Endothelial cell of umbilical vein (primary cell): ENCODE results near the gene PSKH1. TPM values are rescaled to one million over a fixed set of nuclear protein-coding genes. Genes with fewer than 3 reads are reported as not detected.

Experiments used
- BruUV-seq: library from RNA; stranded (reverse); fragments of 400-500 nt; replicated peaks from 2 replicates; lab custom pipeline; 2021; lab: Mats Ljungman, UMichigan
- CTCF ChIA-PET: fragments of 300-600, 350-600 bp; sonication (Branson Sonifier 250); formaldehyde crosslinking; loops from one replicate; lab custom pipeline; 2021; ENCODE audit warnings: antibody characterized with exemption, inconsistent platforms; lab: Charles Lee
- POLR2A ChIA-PET: fragments of 300-600, 350-600 bp; sonication (Branson Sonifier 250); formaldehyde crosslinking; loops from one replicate; lab custom pipeline; 2021; ENCODE audit warnings: antibody characterized with exemption, inconsistent platforms; lab: Charles Lee
- DNase-seq: peaks from one replicate; pipeline ENCODE4 v3.0.0-alpha.2; 2011; ENCODE audit warnings: low read depth, low spot score
- FAIRE-seq: peaks from 2 replicates; lab custom pipeline; 2011; peaks lifted over from hg19 to GRCh38; lab: Jason Lieb, UNC
- H2AFZ ChIP-seq: 2 replicates; pipeline ENCODE4 v1.6.0; 2012; ENCODE audit warnings: low read depth, low read length, control low read depth, inconsistent platforms
- H3K27ac ChIP-seq: 2 replicates; pipeline ENCODE4 v1.5.1; 2011; ENCODE audit warnings: low read depth, mild to moderate bottlenecking, control low read depth, low read length, moderate library complexity; ENCODE audit not compliant: insufficient read depth
- H3K27me3 ChIP-seq, 2 experiments: 2 replicates each; pipeline versions ENCODE4 v1.6.0 to v1.6.1; 2011; ENCODE audit warnings: low read length in 2 of 2, mixed read lengths in 1 of 2; ENCODE audit not compliant: control insufficient read depth in 2 of 2, insufficient read depth in 2 of 2
- H3K36me3 ChIP-seq, 2 experiments: 2 replicates in 1 of 2; 3 replicates in 1 of 2; pipeline ENCODE4 v1.5.1; 2011; ENCODE audit warnings: low read length in 2 of 2, mild to moderate bottlenecking in 1 of 2, moderate library complexity in 1 of 2; ENCODE audit not compliant: control insufficient read depth in 2 of 2, insufficient read depth in 2 of 2; ENCODE audit errors: extremely low read depth in 1 of 2
- H3K4me1 ChIP-seq: 3 replicates; pipeline ENCODE4 v1.5.1; 2011; ENCODE audit warnings: mild to moderate bottlenecking, low read length; ENCODE audit not compliant: control insufficient read depth, insufficient read depth; ENCODE audit errors: extremely low read depth
- H3K4me2 ChIP-seq: 2 replicates; pipeline ENCODE4 v1.6.1; 2011; ENCODE audit warnings: low read length, control low read depth, mixed read lengths; ENCODE audit not compliant: insufficient read depth
- H3K4me3 ChIP-seq, 3 experiments: fragments of 200-600 bp in 1 of 3; sonication (generic), shearing (Covaris generic) in 1 of 3; replicated peaks in 1 of 3; 2 replicates each; pipeline ENCODE4 v1.5.1; 2011 to 2016; ENCODE audit warnings: control low read depth in 3 of 3, low read length in 3 of 3, mild to moderate bottlenecking in 2 of 3, inconsistent platforms in 1 of 3, low read depth in 1 of 3, moderate library complexity in 1 of 3; ENCODE audit not compliant: insufficient read depth in 1 of 3
- H3K79me2 ChIP-seq: 2 replicates; pipeline ENCODE4 v1.6.0; 2012; ENCODE audit warnings: low read length, inconsistent platforms; ENCODE audit not compliant: control insufficient read depth, insufficient read depth
- H3K9ac ChIP-seq: replicated peaks from 2 replicates; pipeline ENCODE3; 2011; ENCODE audit warnings: low read length, control low read depth; ENCODE audit not compliant: insufficient read depth; ENCODE audit errors: extremely low read depth
- H3K9me1 ChIP-seq: replicated peaks from 3 replicates; pipeline ENCODE4 v1.6.0; 2011; ENCODE audit warnings: mild to moderate bottlenecking, low read length; ENCODE audit not compliant: control insufficient read depth, insufficient read depth; ENCODE audit errors: extremely low read depth
- H3K9me3 ChIP-seq: replicated peaks from 2 replicates; pipeline ENCODE4 v1.5.1; 2012; ENCODE audit warnings: low read length, inconsistent platforms; ENCODE audit not compliant: control insufficient read depth, insufficient read depth
- H4K20me1 ChIP-seq: replicated peaks from 2 replicates; pipeline ENCODE3; 2011; ENCODE audit warnings: mild to moderate bottlenecking, low read length; ENCODE audit not compliant: control insufficient read depth, insufficient read depth; ENCODE audit errors: extremely low read depth
- FOS ChIP-seq: IDR thresholded peaks from 2 replicates; pipeline ENCODE4 v1.6.1; 2011; ENCODE audit warnings: mild to moderate bottlenecking, low read length, moderate library complexity, borderline replicate concordance; ENCODE audit not compliant: insufficient read depth
- GATA2 ChIP-seq: IDR thresholded peaks from 2 replicates; pipeline ENCODE4 v1.7.0; 2011; ENCODE audit warnings: low read depth, mild to moderate bottlenecking, moderate library complexity, mixed read lengths, low read length; ENCODE audit not compliant: insufficient read length, insufficient read depth
- JUN ChIP-seq: IDR thresholded peaks from 2 replicates; pipeline ENCODE4 v1.6.1; 2011; ENCODE audit warnings: borderline replicate concordance, low read depth; ENCODE audit not compliant: insufficient read length, insufficient read depth
- MYC ChIP-seq: IDR thresholded peaks from one replicate; pipeline ENCODE4 v1.6.1; 2011; ENCODE audit warnings: mild to moderate bottlenecking, low read depth, low read length
- POLR2A ChIP-seq: IDR thresholded peaks from 2 replicates; pipeline ENCODE4 v1.6.1; 2012; ENCODE audit warnings: low read depth, mild to moderate bottlenecking, control low read depth, low read length
- POLR2AphosphoS5 ChIP-seq: IDR thresholded peaks from 2 replicates; pipeline ENCODE4 v1.6.1; 2012; ENCODE audit warnings: low read depth, mild to moderate bottlenecking, control low read depth, low read length, moderate library complexity; ENCODE audit not compliant: insufficient read depth
- dilution Hi-C: fragments of 300-500 bp; cut with MboI; formaldehyde crosslinking; loops from one replicate; pipeline ENCODE4 v1.15.0; 2019; ENCODE audit warnings: low sequenced_read_pairs; ENCODE audit not compliant: extremely low pct_ligation_motif_present
- intact Hi-C: fragments of 100-400 bp; cut with micrococcal nuclease; formaldehyde crosslinking; loops from one replicate; pipeline ENCODE4 v1.10.0; 2022
- polyA plus RNA-seq, 4 experiments: library from polyadenylated mRNA; depleted of rRNA in 3 of 4; stranded (reverse) in 3 of 4; unstranded in 1 of 4; fragments of >200 nt; gene quantifications; 2 replicates each; pipeline versions ENCODE4 v1.2.1 to v1.2.3, GENCODE V29; 2011 to 2012; ENCODE audit warnings: missing spikeins in 1 of 4
- total RNA-seq: library from RNA; stranded (reverse); gene quantifications from 2 replicates; pipeline ENCODE4 v1.2.3, GENCODE V29; 2021
- TF ChIP-seq, protein P1 (sequence below): IDR thresholded peaks from 2 replicates; pipeline ENCODE4 v1.6.1; 2011; ENCODE audit not compliant: insufficient read depth, insufficient read length

The PSKH1 gene
- total and polyA plus RNA-seq, 2 donors (not counting 3 experiments of a cell fraction or from before 2014, with no cell fraction given) = 25.9 to 42.6 TPM

DNA sequence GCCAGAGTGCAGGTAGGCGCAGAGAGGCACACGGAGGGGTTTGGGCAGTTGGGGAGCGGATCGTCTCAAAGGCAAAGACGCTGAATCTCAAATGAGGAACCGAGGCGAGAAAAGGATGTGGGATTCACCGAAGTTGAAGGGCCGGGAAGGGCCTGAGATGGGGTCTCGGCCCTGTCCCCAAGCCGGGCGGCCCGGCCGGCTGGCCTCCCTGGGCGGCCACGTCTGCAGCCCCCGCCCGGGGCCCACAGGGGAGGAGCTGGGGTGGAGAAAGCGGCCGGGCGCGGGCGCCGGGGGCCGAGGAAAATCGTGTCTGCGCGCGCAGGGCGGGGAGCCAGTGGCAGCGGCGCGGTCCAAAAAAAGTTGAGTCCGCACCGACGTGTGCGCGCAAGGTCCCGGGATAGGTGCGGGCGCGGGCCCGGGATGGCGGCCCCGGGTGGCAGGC lies 74.9 kb downstream of the PSKH1 start:
- intact Hi-C loops (no loop called here), dilution Hi-C loops (no loop called here)
- Histone ChIP-seq H3K27ac (peak overlapping the region; percentile 70), H3K79me2 (peaks cover 49% of the 10 kb centered on the region), H3K4me2 (peak overlapping the region; percentile 77), H3K4me1 (peaks cover 22% of the 10 kb centered on the region), H4K20me1 (no peaks in the 10 kb centered on the region), H3K9ac (peak overlapping the region; percentile 91), H3K9me1 (no peaks in the 10 kb centered on the region), H3K27me3 (no peaks in the 10 kb centered on the region), H3K4me3 (peak overlapping the region; percentile 92 to 97 (median 96)), H2AFZ (peak overlapping the region; percentile 23), H3K36me3 (peaks cover 0 to 3% of the 10 kb centered on the region in 2 experiments), H3K9me3 (no peaks in the 10 kb centered on the region)
- no TSS peak for BruUV-seq
- ChIA-PET CTCF (interaction anchor here (1.0 to 1.3 kb wide), 2 partner anchors 73 to 151 kb away, joined by 3 to 4 read pairs; no protein-coding TSS in a partner anchor), POLR2A (interaction anchor here (0.5 kb wide), 1 partner anchor 70 kb away, joined by 3 read pairs; no protein-coding TSS in a partner anchor)
- DNase-seq = peak; percentile 29
- TF ChIP-seq POLR2A (no peak), MYC (no peak), FOS (no peak), JUN (no peak)
- no peak for FAIRE-seq

GRCh38 chr16:67968400-67969253 lies 75.6 kb downstream of the PSKH1 start, which contains the start of gene SLC12A4:
TSS of gene SLC12A4 (minus strand) at chr16:67968637. CDS start at chr16:67968553, 84 bp downstream.
- BruUV-seq = TSS peak; percentile 52
- Histone ChIP-seq H4K20me1 (no peaks in the 10 kb centered on the region), H3K4me1 (peaks cover 22% of the 10 kb centered on the region), H3K36me3 (no peaks in the 10 kb centered on the region), H3K9ac (peak within 1 kb of the TSS; percentile 91), H3K9me3 (no peaks in the 10 kb centered on the region), H3K27me3 (no peaks in the 10 kb centered on the region), H2AFZ (peak within 1 kb of the TSS; percentile 77), H3K4me3 (peak within 1 kb of the TSS; percentile 92 to 97 (median 96)), H3K4me2 (peak within 1 kb of the TSS; percentile 78), H3K27ac (peak within 1 kb of the TSS; percentile 70), H3K9me1 (no peaks in the 10 kb centered on the region), H3K79me2 (peaks cover 43% of the 10 kb centered on the region)
- ChIA-PET CTCF (interaction anchor here (1.0 to 1.3 kb wide), 3 partner anchors 72 to 152 kb away, joined by 3 to 6 read pairs (median 4); no protein-coding TSS in a partner anchor), POLR2A (interaction anchor here (0.5 kb wide), 1 partner anchor 69 kb away, joined by 3 read pairs; no protein-coding TSS in a partner anchor)
- FAIRE-seq (peak; percentile 86), DNase-seq (peak; percentile 78)
- intact Hi-C loops = no loop called here
- dilution Hi-C loops = no loop called here
- TF ChIP-seq POLR2A (peak; percentile 86), POLR2AphosphoS5 (peak; percentile 98), FOS (no peak), GATA2 (no peak), JUN (no peak)
- TF ChIP-seq, protein P1, sequence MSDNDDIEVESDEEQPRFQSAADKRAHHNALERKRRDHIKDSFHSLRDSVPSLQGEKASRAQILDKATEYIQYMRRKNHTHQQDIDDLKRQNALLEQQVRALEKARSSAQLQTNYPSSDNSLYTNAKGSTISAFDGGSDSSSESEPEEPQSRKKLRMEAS = no peak
